ENCODE data around the gene FREM1.
A peak's percentile ranks its signal among the peaks of the same experiment; 100 is the strongest.
"Not testable (repeated sequence)": the region's sequence is repeated elsewhere in the genome, so short reads cannot be mapped to it uniquely, and the experiment has no call there.

Gene FREM1

DNA sequence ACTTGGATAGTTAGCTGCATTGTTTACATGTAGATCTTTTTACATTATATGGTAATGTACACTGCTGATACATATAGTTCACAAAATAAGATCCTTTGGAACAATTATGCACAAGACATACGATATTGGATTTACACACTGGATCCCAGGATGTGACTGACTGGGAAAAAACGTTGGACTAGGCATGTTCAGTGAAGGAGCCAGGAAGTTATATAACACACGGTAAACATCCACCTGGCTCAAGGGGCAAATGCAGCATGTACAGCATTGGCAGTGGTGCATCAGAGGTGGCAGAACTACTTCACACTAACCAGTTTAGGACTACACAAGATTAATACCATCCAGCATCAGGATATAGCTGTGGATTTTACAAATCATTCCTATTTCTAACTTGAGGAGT lies 10.6 kb upstream of the FREM1 start:
- H3K36me3 ChIP-seq (replicated peaks in 1 of 2; ENCODE audit: control insufficient read depth in 2 of 2, insufficient read depth in 2 of 2, low read length in 2 of 2); H3K4me2 ChIP-seq (ENCODE audit: insufficient read depth, low read length, poor library complexity, severe bottlenecking); DNase-seq (ENCODE audit: low spot score); H3K18ac ChIP-seq (ENCODE audit: low read length); H3K23ac ChIP-seq (ENCODE audit: low read depth, low read length, poor library complexity); H4K8ac ChIP-seq (ENCODE audit: low read depth, low read length); H3K27me3 ChIP-seq (ENCODE audit: control insufficient read depth in 3 of 3, insufficient read depth in 3 of 3, low read depth in 1 of 3, low read length in 3 of 3); H3K9ac ChIP-seq (ENCODE audit: low read depth, low read length, poor library complexity); H2AFZ ChIP-seq (ENCODE audit: low read length); H2BK5ac ChIP-seq (ENCODE audit: low read length); H3K14ac ChIP-seq (ENCODE audit: low read length); H3K79me1 ChIP-seq (ENCODE audit: low read depth, low read length); H2BK12ac ChIP-seq (ENCODE audit: low read length); H2BK15ac ChIP-seq (ENCODE audit: low read length); H2BK120ac ChIP-seq (ENCODE audit: low read depth, low read length); H3K9me3 ChIP-seq (replicated peaks in 1 of 2; ENCODE audit: control insufficient read depth in 2 of 2, insufficient read depth in 1 of 2, low read depth in 1 of 2, low read length in 2 of 2); H4K91ac ChIP-seq (ENCODE audit: low read depth, low read length, poor library complexity); H2AK5ac ChIP-seq (ENCODE audit: low read depth, low read length); H3K4ac ChIP-seq (ENCODE audit: low read length); H3K4me3 ChIP-seq (ENCODE audit: low read length in 2 of 2); H3K27ac ChIP-seq (replicated peaks; ENCODE audit: low read length): not testable (repeated sequence)
- peaks cover 0 to 14% of the 10 kb centered on the region in 2 donors for H3K4me1 ChIP-seq (ENCODE audit: control insufficient read depth in 2 of 2, insufficient read depth in 1 of 2, low read depth in 1 of 2, low read length in 2 of 2)
- WGBS, 2 donors (ENCODE audit: extremely low coverage in 2 of 2, insufficient read length in 2 of 2, insufficient replicate concordance in 1 of 2) = no CpG with 5 or more reads among the region's 3 CpGs

DNA sequence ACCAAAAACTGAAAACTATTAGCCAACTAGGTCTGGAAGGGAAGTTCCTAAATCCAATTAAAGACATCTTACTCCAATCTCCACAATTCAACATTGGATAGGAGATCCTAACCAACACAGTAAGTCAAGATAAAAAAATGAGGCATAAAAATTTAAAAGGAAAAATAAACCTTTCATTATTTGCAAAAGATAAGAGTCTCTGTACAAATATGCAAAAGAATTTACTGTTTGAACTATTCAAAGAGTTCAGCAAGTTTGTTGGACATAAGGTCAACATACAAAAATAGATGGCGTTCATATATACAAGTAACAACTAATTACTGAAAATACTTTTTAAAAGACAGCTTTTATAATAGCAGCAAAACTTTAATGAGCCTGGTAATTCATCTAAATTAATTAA lies 3.1 kb upstream of the FREM1 start:
- H2BK120ac ChIP-seq (ENCODE audit: low read depth, low read length) = no peak overlapping the region
- no CpG with 5 or more reads among the region's 1 CpG for WGBS, 2 donors (ENCODE audit: extremely low coverage in 2 of 2, insufficient read length in 2 of 2, insufficient replicate concordance in 1 of 2)
- no peak overlapping the region for H3K18ac ChIP-seq (ENCODE audit: low read length)
- no peak overlapping the region for H4K91ac ChIP-seq (ENCODE audit: low read depth, low read length, poor library complexity)
- no peak overlapping the region for H2BK12ac ChIP-seq (ENCODE audit: low read length)
- no peak overlapping the region for H3K4me2 ChIP-seq (ENCODE audit: insufficient read depth, low read length, poor library complexity, severe bottlenecking)
- H2BK5ac ChIP-seq (ENCODE audit: low read length) = no peak overlapping the region
- no peak overlapping the region for H3K9ac ChIP-seq (ENCODE audit: low read depth, low read length, poor library complexity)
- no peak for DNase-seq (ENCODE audit: low spot score)
- H3K23ac ChIP-seq (ENCODE audit: low read depth, low read length, poor library complexity) = no peak overlapping the region
- H3K36me3 ChIP-seq (replicated peaks in 1 of 2; ENCODE audit: control insufficient read depth in 2 of 2, insufficient read depth in 2 of 2, low read length in 2 of 2) = no peaks in the 10 kb centered on the region
- H4K8ac ChIP-seq (ENCODE audit: low read depth, low read length) = no peak overlapping the region
- peaks cover 0 to 2% (median 0%) of the 10 kb centered on the region in 3 experiments for H3K27me3 ChIP-seq (ENCODE audit: control insufficient read depth in 3 of 3, insufficient read depth in 3 of 3, low read depth in 1 of 3, low read length in 3 of 3)
- H2AFZ ChIP-seq (ENCODE audit: low read length) = no peak overlapping the region
- no peak overlapping the region for H3K14ac ChIP-seq (ENCODE audit: low read length)
- no peak overlapping the region for H3K4me3 ChIP-seq (ENCODE audit: low read length in 2 of 2)
- no peak overlapping the region for H2BK15ac ChIP-seq (ENCODE audit: low read length)
- H3K4me1 ChIP-seq (ENCODE audit: control insufficient read depth in 2 of 2, insufficient read depth in 1 of 2, low read depth in 1 of 2, low read length in 2 of 2) = peaks cover 8 to 9% of the 10 kb centered on the region in 2 donors
- no peaks in the 10 kb centered on the region for H3K79me1 ChIP-seq (ENCODE audit: low read depth, low read length)
- no peak overlapping the region for H3K4ac ChIP-seq (ENCODE audit: low read length)
- H3K9me3 ChIP-seq (replicated peaks in 1 of 2; ENCODE audit: control insufficient read depth in 2 of 2, insufficient read depth in 1 of 2, low read depth in 1 of 2, low read length in 2 of 2) = peaks cover 0 to 5% of the 10 kb centered on the region in 2 donors
- H3K27ac ChIP-seq (replicated peaks; ENCODE audit: low read length) = no peak overlapping the region
- H2AK5ac ChIP-seq (ENCODE audit: low read depth, low read length) = no peak overlapping the region

DNA sequence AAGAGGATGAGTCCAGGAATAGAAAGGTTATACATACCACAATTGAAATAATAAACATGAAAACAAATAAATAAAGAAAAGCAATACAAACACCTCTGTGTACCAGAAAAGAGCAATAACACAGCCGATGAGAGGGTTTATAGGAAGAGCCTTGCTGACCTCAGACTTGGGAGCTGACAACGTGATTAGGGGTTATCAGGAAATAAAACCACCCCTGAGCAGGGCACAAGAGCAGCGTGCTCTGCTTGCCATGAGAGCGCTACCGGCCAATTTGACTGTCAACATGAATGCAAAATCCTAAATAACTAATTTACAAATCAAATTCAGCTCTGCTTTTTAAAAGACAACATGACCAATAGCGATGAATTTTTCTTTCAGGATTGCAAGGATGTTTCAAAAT lies 2.6 kb upstream of the FREM1 start:
- Histone ChIP-seq H3K9ac (ENCODE audit: low read depth, low read length, poor library complexity) (no peak overlapping the region), H3K4ac (ENCODE audit: low read length) (no peak overlapping the region)
- WGBS, 2 donors (ENCODE audit: extremely low coverage in 2 of 2, insufficient read length in 2 of 2, insufficient replicate concordance in 1 of 2) = no CpG with 5 or more reads among the region's 6 CpGs

GRCh38 chr9:14911046-14911445 lies 818 bp upstream of the FREM1 start:
- Histone ChIP-seq H3K4me3 (ENCODE audit: low read length in 2 of 2) (no peak overlapping the region), H4K91ac (ENCODE audit: low read depth, low read length, poor library complexity) (no peak overlapping the region), H2BK12ac (ENCODE audit: low read length) (no peak overlapping the region), H3K36me3 (replicated peaks in 1 of 2; ENCODE audit: control insufficient read depth in 2 of 2, insufficient read depth in 2 of 2, low read length in 2 of 2) (no peaks in the 10 kb centered on the region), H2AFZ (ENCODE audit: low read length) (peak overlapping the region; percentile 60), H3K23ac (ENCODE audit: low read depth, low read length, poor library complexity) (no peak overlapping the region), H3K4ac (ENCODE audit: low read length) (no peak overlapping the region), H3K9ac (ENCODE audit: low read depth, low read length, poor library complexity) (no peak overlapping the region), H2BK15ac (ENCODE audit: low read length) (no peak overlapping the region), H3K4me2 (ENCODE audit: insufficient read depth, low read length, poor library complexity, severe bottlenecking) (no peak overlapping the region), H2AK5ac (ENCODE audit: low read depth, low read length) (no peak overlapping the region), H3K14ac (ENCODE audit: low read length) (no peak overlapping the region), H2BK5ac (ENCODE audit: low read length) (no peak overlapping the region), H2BK120ac (ENCODE audit: low read depth, low read length) (no peak overlapping the region), H3K9me3 (replicated peaks in 1 of 2; ENCODE audit: control insufficient read depth in 2 of 2, insufficient read depth in 1 of 2, low read depth in 1 of 2, low read length in 2 of 2) (no peaks in the 10 kb centered on the region), H4K8ac (ENCODE audit: low read depth, low read length) (no peak overlapping the region), H3K18ac (ENCODE audit: low read length) (no peak overlapping the region), H3K27ac (replicated peaks; ENCODE audit: low read length) (no peak overlapping the region), H3K79me1 (ENCODE audit: low read depth, low read length) (no peaks in the 10 kb centered on the region), H3K27me3 (ENCODE audit: control insufficient read depth in 3 of 3, insufficient read depth in 3 of 3, low read depth in 1 of 3, low read length in 3 of 3) (peaks cover 0 to 3% (median 0%) of the 10 kb centered on the region in 3 experiments), H3K4me1 (ENCODE audit: control insufficient read depth in 2 of 2, insufficient read depth in 1 of 2, low read depth in 1 of 2, low read length in 2 of 2) (peaks cover 10 to 25% of the 10 kb centered on the region in 2 donors)
- WGBS, 2 donors (ENCODE audit: extremely low coverage in 2 of 2, insufficient read length in 2 of 2, insufficient replicate concordance in 1 of 2) = no CpG with 5 or more reads among the region's 2 CpGs
- no peak for DNase-seq (ENCODE audit: low spot score)

More for the DNA sequence above, 2.6 kb upstream of the FREM1 start:
- H2AFZ ChIP-seq (ENCODE audit: low read length) = no peak overlapping the region
- no peak overlapping the region for H2AK5ac ChIP-seq (ENCODE audit: low read depth, low read length)
- H3K36me3 ChIP-seq (replicated peaks in 1 of 2; ENCODE audit: control insufficient read depth in 2 of 2, insufficient read depth in 2 of 2, low read length in 2 of 2) = no peaks in the 10 kb centered on the region
- DNase-seq (ENCODE audit: low spot score) = no peak
- peaks cover 0 to 5% of the 10 kb centered on the region in 2 donors for H3K9me3 ChIP-seq (replicated peaks in 1 of 2; ENCODE audit: control insufficient read depth in 2 of 2, insufficient read depth in 1 of 2, low read depth in 1 of 2, low read length in 2 of 2)
- no peak overlapping the region for H3K27ac ChIP-seq (replicated peaks; ENCODE audit: low read length)
- H3K27me3 ChIP-seq (ENCODE audit: control insufficient read depth in 3 of 3, insufficient read depth in 3 of 3, low read depth in 1 of 3, low read length in 3 of 3) = peaks cover 0 to 2% (median 0%) of the 10 kb centered on the region in 3 experiments
- H2BK120ac ChIP-seq (ENCODE audit: low read depth, low read length) = no peak overlapping the region
- H3K14ac ChIP-seq (ENCODE audit: low read length) = no peak overlapping the region
- no peak overlapping the region for H3K4me3 ChIP-seq (ENCODE audit: low read length in 2 of 2)
- H3K4me1 ChIP-seq (ENCODE audit: control insufficient read depth in 2 of 2, insufficient read depth in 1 of 2, low read depth in 1 of 2, low read length in 2 of 2) = peaks cover 9 to 10% of the 10 kb centered on the region in 2 donors
- no peak overlapping the region for H3K23ac ChIP-seq (ENCODE audit: low read depth, low read length, poor library complexity)
- no peak overlapping the region for H3K18ac ChIP-seq (ENCODE audit: low read length)
- no peak overlapping the region for H2BK15ac ChIP-seq (ENCODE audit: low read length)
- H3K79me1 ChIP-seq (ENCODE audit: low read depth, low read length) = no peaks in the 10 kb centered on the region
- no peak overlapping the region for H2BK12ac ChIP-seq (ENCODE audit: low read length)
- no peak overlapping the region for H4K91ac ChIP-seq (ENCODE audit: low read depth, low read length, poor library complexity)
- H4K8ac ChIP-seq (ENCODE audit: low read depth, low read length) = no peak overlapping the region
- no peak overlapping the region for H2BK5ac ChIP-seq (ENCODE audit: low read length)
- H3K4me2 ChIP-seq (ENCODE audit: insufficient read depth, low read length, poor library complexity, severe bottlenecking) = no peak overlapping the region

All from neuronal stem cell (in vitro differentiated cells).